Gastrocnemius medialis (tissue), 4 donors: ENCODE data around the gene ITGAE. TPM values are rescaled to one million over a fixed set of nuclear protein-coding genes. Genes with fewer than 3 reads are reported as not detected.

ENCODE experiments used
- ATAC-seq, 2 donors: fragments of 150-250 bp; one replicate each; pipeline ENCODE4 v1.9.1; 2016
- DNase-seq, 2 donors: peaks; one replicate each; pipeline ENCODE4 v3.0.0-alpha.2; 2019
- H3K27ac ChIP-seq, 4 donors: fragments of 200-600 bp; sonication (generic); 1 replicate in 1 of 4; 2 replicates in 3 of 4; pipeline ENCODE4 v1.5.1; 2016 to 2018; ENCODE audit warnings: mild to moderate bottlenecking in 2 of 4, moderate library complexity in 1 of 4
- H3K27me3 ChIP-seq, 3 donors: fragments of 200-600 bp; sonication (generic) in 2 of 3; 1 replicate in 1 of 3; 2 replicates in 2 of 3; pipeline versions ENCODE4 v1.5.1 to v1.6.0; 2016 to 2019; ENCODE audit warnings: mild to moderate bottlenecking in 1 of 3, moderate library complexity in 1 of 3
- H3K36me3 ChIP-seq, 2 donors: fragments of 200-600 bp; sonication (generic) in 1 of 2; one replicate each; pipeline ENCODE4 v1.5.1; 2017 to 2018
- H3K4me1 ChIP-seq, 2 donors: fragments of 200-600 bp; sonication (generic) in 1 of 2; one replicate each; pipeline ENCODE4 v1.5.1; 2016 to 2017; ENCODE audit warnings: mild to moderate bottlenecking in 2 of 2
- H3K4me3 ChIP-seq, 4 donors: fragments of 200-600 bp; sonication (generic) in 3 of 4; 1 replicate in 1 of 4; 2 replicates in 3 of 4; pipeline ENCODE4 v1.5.1; 2016 to 2019; ENCODE audit warnings: mild to moderate bottlenecking in 2 of 4
- H3K9me3 ChIP-seq, 3 donors: fragments of 200-600 bp; sonication (generic) in 2 of 3; 1 replicate in 1 of 3; 2 replicates in 2 of 3; pipeline ENCODE4 v1.5.1; 2016 to 2019
- CTCF ChIP-seq, 5 experiments: fragments of 450-650 bp in 3 of 5; fragments of 200-600 bp in 2 of 5; sonication (generic) in 2 of 5; IDR thresholded peaks in 4 of 5; conservative IDR thresholded peaks in 1 of 5; 1 replicate in 4 of 5; 2 replicates in 1 of 5; pipeline ENCODE4 v1.5.1; 2016 to 2019; ENCODE audit warnings: antibody characterized with exemption in 5 of 5, mild to moderate bottlenecking in 3 of 5, moderate library complexity in 3 of 5
- POLR2A ChIP-seq, 2 donors: fragments of 450-650 bp; IDR thresholded peaks; one replicate each; pipeline ENCODE4 v1.6.1; 2017; ENCODE audit warnings: antibody characterized with exemption in 2 of 2, mild to moderate bottlenecking in 2 of 2, moderate library complexity in 2 of 2
- in situ Hi-C, 4 donors: fragments of 200-750 bp; cut with MboI; loops; one replicate each; pipeline versions ENCODE4 v1.15.0 to v1.8.0; 2017; ENCODE audit warnings: low sequenced_read_pairs in 4 of 4
- intact Hi-C: fragments of 100-400 bp; cut with DNase I; formaldehyde crosslinking; loops from one replicate; pipeline ENCODE4 v1.15.1; 2023; ENCODE audit warnings: low total_unique reads
- total RNA-seq, 4 donors: library from RNA; depleted of rRNA; stranded (reverse); fragments of >200 nt; gene quantifications; one replicate each; pipeline versions ENCODE4 v1.1.0 to v1.2.3, GENCODE V29; 2016

Gene ITGAE
- total RNA-seq, 4 donors from 2014 or later = 10.8 to 25.0 (median 23.5) TPM

DNA sequence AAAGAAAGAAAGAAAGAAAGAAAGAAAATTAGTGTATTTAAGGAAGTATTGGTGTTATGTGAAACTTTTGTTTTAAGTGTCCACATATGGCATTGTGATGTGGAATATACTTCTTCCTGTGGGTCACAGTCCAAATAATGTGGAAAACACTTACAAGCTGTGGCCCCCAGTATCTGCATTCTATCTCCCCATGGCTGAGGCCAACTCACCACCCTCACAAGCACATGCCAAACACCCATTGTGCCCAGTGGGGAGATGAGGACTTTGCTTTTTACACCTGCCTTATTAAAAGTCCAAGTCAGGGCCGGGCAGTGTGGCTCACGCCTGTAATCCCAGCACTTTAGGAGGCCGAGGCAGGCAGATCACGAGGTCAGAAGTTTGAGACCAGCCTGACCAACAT is 101.0 kb downstream of the ITGAE start:
- in situ Hi-C loops = no loop called here
- intact Hi-C loops = no loop called here
- peaks cover 0 to 4% (median 0%) of the 10 kb centered on the region in 3 donors for H3K27me3 ChIP-seq
- H3K36me3 ChIP-seq = peaks cover 0 to 6% of the 10 kb centered on the region in 2 donors
- TF ChIP-seq POLR2A (IDR thresholded peaks at IDR 0.05) = no peak
- no peak for TF ChIP-seq CTCF (IDR thresholded peaks at IDR 0.05 in 4 of 5, conservative IDR thresholded peaks at IDR 0.05 in 1 of 5)
- ATAC-seq (no peak), DNase-seq (no peak)
- no peak overlapping the region for H3K4me3 ChIP-seq
- peaks cover 3 to 8% of the 10 kb centered on the region in 2 donors for H3K4me1 ChIP-seq
- no peak overlapping the region for H3K27ac ChIP-seq
- H3K9me3 ChIP-seq = no peaks in the 10 kb centered on the region

DNA sequence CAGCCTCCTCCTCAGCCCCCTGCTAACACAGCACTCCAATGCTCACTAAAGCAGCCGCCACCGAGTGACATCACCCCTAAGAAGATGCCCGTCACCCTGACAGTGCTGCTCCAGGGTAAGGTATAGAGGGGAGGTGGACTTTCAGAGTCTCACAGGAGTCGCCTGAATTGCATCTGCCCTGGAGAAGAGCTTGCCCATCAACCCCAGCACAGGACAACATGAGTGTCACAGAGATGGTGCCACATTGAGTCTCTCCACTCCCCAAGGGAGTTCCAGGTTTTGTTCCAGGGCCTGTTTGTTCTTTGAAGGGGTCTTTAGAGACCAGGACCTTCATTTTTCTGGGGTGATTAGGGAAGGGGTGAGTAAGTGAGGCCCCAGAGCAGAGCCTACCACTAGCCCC is 102.8 kb downstream of the ITGAE start:
- Histone ChIP-seq H3K4me1 (peaks cover 10 to 24% of the 10 kb centered on the region in 2 donors), H3K27ac (peak overlapping the region in 1 of 4 donors; percentile 95), H3K27me3 (peaks cover 0 to 4% (median 0%) of the 10 kb centered on the region in 3 donors), H3K36me3 (peaks cover 0 to 6% of the 10 kb centered on the region in 2 donors), H3K9me3 (no peaks in the 10 kb centered on the region), H3K4me3 (no peak overlapping the region)
- intact Hi-C loops (no loop called here), in situ Hi-C loops (no loop called here)
- ATAC-seq (no peak), DNase-seq (no peak)
- TF ChIP-seq POLR2A (IDR thresholded peaks at IDR 0.05) (no peak), CTCF (IDR thresholded peaks at IDR 0.05 in 4 of 5, conservative IDR thresholded peaks at IDR 0.05 in 1 of 5) (no peak)

DNA sequence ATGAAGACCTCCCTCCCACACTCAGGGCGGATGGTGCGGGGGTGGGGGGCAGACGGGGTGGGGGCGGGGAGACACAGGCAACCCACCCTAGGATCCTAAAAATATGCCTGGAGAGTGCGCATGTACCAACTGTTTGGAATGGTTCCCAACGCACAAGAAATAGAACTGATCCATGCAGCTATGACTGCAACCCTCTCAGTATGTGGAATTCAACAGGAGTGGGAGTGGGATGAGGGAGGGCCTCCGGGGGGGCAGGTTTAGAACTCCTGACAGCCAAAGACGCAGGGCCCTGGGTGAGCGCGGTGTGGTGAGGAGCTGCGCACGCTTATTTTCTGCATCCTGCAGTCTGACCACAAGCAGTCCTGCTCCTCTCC is 103.9 kb downstream of the ITGAE start:
- TF ChIP-seq CTCF (IDR thresholded peaks at IDR 0.05 in 4 of 5, conservative IDR thresholded peaks at IDR 0.05 in 1 of 5) (no peak), POLR2A (IDR thresholded peaks at IDR 0.05) (no peak)
- intact Hi-C loops (no loop called here), in situ Hi-C loops (no loop called here)
- ATAC-seq (no peak), DNase-seq (no peak)
- Histone ChIP-seq H3K9me3 (no peaks in the 10 kb centered on the region), H3K27me3 (peaks cover 0 to 4% (median 0%) of the 10 kb centered on the region in 3 donors), H3K4me3 (peak overlapping the region; percentile 69 to 85 (median 73)), H3K27ac (peak overlapping the region; percentile 94 to 99 (median 96)), H3K36me3 (no peaks in the 10 kb centered on the region), H3K4me1 (peaks cover 13 to 24% of the 10 kb centered on the region in 2 donors)

DNA sequence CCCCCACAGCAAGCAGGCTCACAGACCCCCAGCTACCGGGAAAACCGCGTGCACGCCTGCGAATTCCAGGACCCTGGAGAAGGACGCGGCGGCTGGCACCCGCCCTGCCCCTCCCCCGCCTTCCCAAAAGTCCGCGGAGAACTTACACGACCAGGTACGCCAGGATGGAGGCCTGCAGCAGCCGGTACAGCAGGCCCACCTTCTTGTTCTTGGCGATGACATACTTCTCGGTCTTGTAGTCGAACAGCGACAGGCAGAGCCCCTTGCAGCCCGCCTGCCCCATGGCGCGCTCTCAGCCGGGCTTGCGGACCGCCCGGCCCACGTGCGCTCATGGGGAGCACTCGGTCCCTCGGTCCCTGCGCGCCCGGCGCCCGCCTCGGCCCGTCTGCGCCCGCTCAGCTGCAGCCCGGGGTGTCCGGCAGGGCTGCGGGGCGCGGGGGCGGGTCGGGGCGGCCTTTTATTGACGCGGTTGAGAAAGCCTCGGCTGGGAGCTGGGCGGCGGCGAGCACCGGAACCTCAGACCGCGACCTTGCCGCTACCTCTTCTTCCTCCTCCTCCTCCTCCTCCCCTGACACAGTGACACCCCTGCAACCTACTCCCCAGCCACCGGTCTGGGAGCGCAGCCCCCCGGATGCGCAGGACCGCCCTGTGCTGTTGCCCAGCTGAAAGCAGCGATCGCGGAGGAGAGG is 105.1 kb downstream of the ITGAE start, which contains the start of gene P2RX5:
Gene P2RX5 (minus strand): TSS at position 433 of the 689 bp plus-strand sequence. CDS start 150 bp downstream, at position 283.
- peak; percentile 48 to 49 for ATAC-seq
- peak in 1 of 2 donors; percentile 36 for DNase-seq
- H3K4me3 ChIP-seq = peak within 1 kb of the TSS; percentile 69 to 85 (median 73)
- H3K36me3 ChIP-seq = peaks cover 0 to under 1% of the 10 kb centered on the region in 2 donors
- TF ChIP-seq POLR2A (IDR thresholded peaks at IDR 0.05) = no peak
- no peak for TF ChIP-seq CTCF (IDR thresholded peaks at IDR 0.05 in 4 of 5, conservative IDR thresholded peaks at IDR 0.05 in 1 of 5)
- peaks cover 0 to 4% (median 0%) of the 10 kb centered on the region in 3 donors for H3K27me3 ChIP-seq
- peaks cover 13 to 24% of the 10 kb centered on the region in 2 donors for H3K4me1 ChIP-seq
- peak within 1 kb of the TSS; percentile 94 to 99 (median 96) for H3K27ac ChIP-seq
- intact Hi-C loops (loop anchor here (1.0 kb wide), 1 partner anchor 60 kb away; the partner anchor contains the start of genes CTNS and SHPK), in situ Hi-C loops (no loop called here)
- no peaks in the 10 kb centered on the region for H3K9me3 ChIP-seq
